Measurements from ENCODE around the gene HASPIN. TPM values are rescaled to one million over a fixed set of nuclear protein-coding genes. Genes with fewer than 3 reads are reported as not detected.

The HASPIN gene
- 11.9 to 13.9 TPM (median 12.3 TPM) in 5 replicates for total RNA-seq (2022; extraction: Qiagen RNA extraction)

GRCh38 chr17:3723556-3724377 lies at the start of gene HASPIN:
HASPIN (plus strand) TSS chr17:3723903; CDS start chr17:3723936, 33 bp downstream.

GRCh38 chr17:3695723-3696411 lies 27.8 kb upstream of the HASPIN start, which contains the start of gene P2RX5:
P2RX5 (minus strand) TSS chr17:3696155; CDS start chr17:3696005, 150 bp downstream.

Other genes with a start within 250 kb of the HASPIN start
- not detected in 5 replicates for gene ASPA, start 247.9 kb upstream of the HASPIN start, total RNA-seq (2022; extraction: Qiagen RNA extraction)
- gene TRPV3, start 166.1 kb upstream of the HASPIN start, total RNA-seq (2022; extraction: Qiagen RNA extraction): 0.22 to 0.59 TPM (median 0.28 TPM) in 5 replicates
- gene TRPV1, start 114.5 kb upstream of the HASPIN start, total RNA-seq (2022; extraction: Qiagen RNA extraction): 3.5 to 5.3 TPM (median 4.3 TPM) in 5 replicates
- gene SHPK, start 87.7 kb upstream of the HASPIN start, total RNA-seq (2022; extraction: Qiagen RNA extraction): 12.2 to 17.4 TPM (median 16.1 TPM) in 5 replicates
- 10.4 to 14.3 TPM (median 13.8 TPM) in 5 replicates for gene CTNS, start 87.1 kb upstream of the HASPIN start, total RNA-seq (2022; extraction: Qiagen RNA extraction)
- 283 to 347 TPM (median 340 TPM) in 5 replicates for gene TAX1BP3, start 55.3 kb upstream of the HASPIN start, total RNA-seq (2022; extraction: Qiagen RNA extraction)
- gene EMC6, start 55.1 kb upstream of the HASPIN start, total RNA-seq (2022; extraction: Qiagen RNA extraction): 102 to 161 TPM (median 154 TPM) in 5 replicates
- 17.8 to 24.2 TPM (median 23.5 TPM) in 5 replicates for gene P2RX5, start 27.7 kb upstream of the HASPIN start, total RNA-seq (2022; extraction: Qiagen RNA extraction)
- 93.9 to 98.5 TPM (median 95.1 TPM) in 5 replicates for gene ITGAE, start 77.3 kb downstream of the HASPIN start, total RNA-seq (2022; extraction: Qiagen RNA extraction)
- 27.5 to 31.2 TPM (median 30.0 TPM) in 5 replicates for gene NCBP3, start 122.3 kb downstream of the HASPIN start, total RNA-seq (2022; extraction: Qiagen RNA extraction)
- 23.8 to 26.2 TPM (median 24.1 TPM) in 5 replicates for gene CAMKK1, start 169.2 kb downstream of the HASPIN start, total RNA-seq (2022; extraction: Qiagen RNA extraction)
- gene P2RX1, start 192.6 kb downstream of the HASPIN start, total RNA-seq (2022; extraction: Qiagen RNA extraction): not detected in 5 replicates
- gene ATP2A3, start 240.5 kb downstream of the HASPIN start, total RNA-seq (2022; extraction: Qiagen RNA extraction): 3.8 to 6.1 TPM (median 4.2 TPM) in 5 replicates